Measurements from ENCODE around the gene CERS6.

CERS6 gene

GRCh38 chr2:168530982-168531622 is 75.0 kb downstream of the CERS6 start:
- DNase-seq (ENCODE audit: low spot score), result no peak

GRCh38 chr2:168534926-168535325 is 78.9 kb downstream of the CERS6 start:
- DNase-seq (ENCODE audit: low spot score), result no peak

DNA sequence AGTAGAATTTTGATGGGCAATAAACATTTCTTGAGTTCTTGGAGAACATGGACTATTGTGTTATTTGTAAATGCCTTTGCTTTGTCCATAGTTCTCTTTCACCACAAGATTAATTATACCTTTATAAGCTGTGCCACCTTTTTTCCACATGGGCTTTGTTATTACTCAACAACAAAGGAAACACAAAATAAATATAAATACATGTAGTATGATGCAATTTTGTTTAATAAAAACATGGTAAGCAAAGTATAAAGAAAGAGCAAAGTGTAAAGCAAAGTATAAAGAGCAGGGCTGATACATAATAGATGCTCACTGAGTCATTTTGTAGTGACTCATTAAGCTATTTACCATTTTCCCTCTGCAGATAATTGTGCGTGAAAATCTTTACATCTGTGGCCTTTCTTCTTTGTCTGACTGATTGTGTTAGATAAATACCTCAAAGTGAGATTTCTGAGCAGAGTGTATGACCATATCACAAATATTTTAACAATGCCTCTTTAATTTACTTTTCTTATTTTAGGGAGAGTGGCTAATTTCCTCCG is 80.9 kb downstream of the CERS6 start:
- DNase-seq (ENCODE audit: low spot score), result peak; percentile 25

DNA sequence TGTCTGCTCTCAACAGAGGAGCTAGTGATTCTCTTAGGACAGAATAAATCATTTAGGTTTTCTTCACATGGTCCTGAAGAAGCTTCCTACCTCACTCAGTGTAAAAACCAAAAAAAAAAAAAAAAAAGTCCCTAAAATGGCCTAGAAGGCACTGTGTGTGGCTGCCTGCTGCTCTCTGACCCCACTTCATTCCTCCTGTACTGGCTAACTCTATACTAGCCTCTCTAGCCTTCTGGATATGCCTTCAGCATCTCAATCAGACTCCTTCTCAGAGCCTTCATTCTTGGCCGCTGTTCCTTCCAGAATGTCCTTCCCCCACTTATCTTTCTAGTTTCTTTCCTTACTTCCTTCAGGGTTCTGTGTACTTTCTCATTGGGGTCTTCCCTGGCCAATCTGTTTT is 82.1 kb downstream of the CERS6 start:
- no peak for DNase-seq (ENCODE audit: low spot score)

- DNase-seq (ENCODE audit: low spot score), result peak; percentile 18
Observed at GRCh38 chr2:168538534-168538933, 82.5 kb downstream of the CERS6 start.

DNA sequence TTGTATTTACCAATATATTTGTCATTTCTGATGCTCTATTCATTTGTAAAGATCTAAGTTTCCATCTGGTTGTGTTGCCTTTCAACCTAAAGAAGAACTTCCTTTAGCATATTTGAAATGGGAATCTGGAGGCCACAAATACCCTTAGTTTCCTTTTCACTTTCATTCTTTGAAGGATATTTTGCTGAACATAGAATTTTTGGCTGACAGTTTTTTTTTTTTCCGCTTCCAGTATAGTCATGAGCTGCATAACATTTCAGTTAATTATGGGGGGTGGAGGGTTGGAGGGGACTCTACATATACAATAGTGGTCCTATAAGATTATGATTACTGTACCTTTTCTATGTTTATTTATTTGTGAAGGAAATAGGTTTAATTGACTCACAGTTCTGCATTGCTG is 83.9 kb downstream of the CERS6 start:
- no peak for DNase-seq (ENCODE audit: low spot score)

DNA sequence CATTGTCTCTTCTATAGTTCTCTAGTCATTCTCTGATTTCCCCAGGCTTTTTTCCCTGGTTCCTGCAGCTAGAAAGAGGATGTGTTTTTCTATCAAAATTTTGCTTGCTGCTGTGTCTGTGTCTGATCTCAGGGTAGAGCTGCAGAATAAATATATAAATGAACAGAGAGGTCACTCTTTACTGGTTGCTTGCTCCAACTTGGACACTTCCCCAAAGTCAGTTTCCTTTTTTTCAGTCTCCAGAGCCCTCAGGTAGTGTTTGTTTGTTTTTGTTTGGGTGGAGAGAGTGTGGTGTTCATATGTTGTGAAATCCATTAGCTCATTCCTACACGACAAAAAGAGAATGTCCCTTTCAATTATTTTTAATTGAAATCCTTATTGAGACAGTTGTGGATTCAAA is 85.8 kb downstream of the CERS6 start:
- no peak for DNase-seq (ENCODE audit: low spot score)

GRCh38 chr2:168543037-168543436 is 87.0 kb downstream of the CERS6 start:
- no peak for DNase-seq (ENCODE audit: low spot score)

DNA sequence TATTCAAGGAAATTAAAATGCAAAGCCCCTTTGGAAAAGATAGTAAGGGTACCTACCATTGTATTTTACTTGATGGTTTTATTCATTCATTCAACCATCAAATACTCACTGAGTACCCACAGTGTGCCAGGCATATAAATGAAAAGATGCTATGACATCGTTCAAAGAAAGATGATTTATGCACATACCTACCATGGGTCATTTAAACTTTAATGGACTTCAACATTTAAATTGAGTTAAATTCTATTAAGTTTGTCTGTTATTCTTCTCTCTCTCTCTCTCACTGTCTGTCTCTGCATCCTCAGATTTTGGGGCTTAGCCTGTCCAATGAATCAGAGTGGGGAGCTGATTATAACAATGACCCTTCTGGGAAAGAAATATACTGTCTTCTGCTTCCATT is 87.9 kb downstream of the CERS6 start:
- no peak for DNase-seq (ENCODE audit: low spot score)

DNA sequence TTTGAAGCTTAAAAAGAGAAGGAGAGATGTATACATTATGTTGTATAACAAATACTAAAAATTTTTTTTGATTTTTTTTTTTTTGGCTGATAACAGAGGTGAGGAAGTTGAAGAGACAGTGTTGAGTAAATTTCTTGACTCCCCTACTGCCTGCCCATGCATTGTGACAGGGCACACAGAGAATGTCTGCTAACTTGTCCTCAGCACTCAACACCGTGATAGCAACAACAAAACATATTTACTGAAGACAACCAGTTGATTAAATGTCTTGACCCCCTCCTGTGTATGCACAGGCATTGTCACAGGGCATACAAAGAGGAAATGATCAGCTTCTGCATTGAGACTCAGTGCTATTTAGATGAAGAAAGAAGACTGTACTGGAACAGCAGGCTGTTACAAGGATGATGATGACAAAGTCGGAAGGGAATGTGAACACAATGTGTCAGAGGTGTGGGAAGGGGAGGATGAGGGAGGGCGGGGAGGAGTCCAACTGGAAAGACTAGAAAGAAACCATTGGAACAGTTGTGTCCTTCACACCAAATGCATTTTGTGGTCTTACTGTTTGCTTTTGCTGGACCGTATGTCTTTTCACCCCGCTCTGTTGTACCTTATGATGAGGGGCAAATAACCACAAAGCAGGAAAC is 89.5 kb downstream of the CERS6 start:
- peak; percentile 68 for DNase-seq (ENCODE audit: low spot score)

DNA sequence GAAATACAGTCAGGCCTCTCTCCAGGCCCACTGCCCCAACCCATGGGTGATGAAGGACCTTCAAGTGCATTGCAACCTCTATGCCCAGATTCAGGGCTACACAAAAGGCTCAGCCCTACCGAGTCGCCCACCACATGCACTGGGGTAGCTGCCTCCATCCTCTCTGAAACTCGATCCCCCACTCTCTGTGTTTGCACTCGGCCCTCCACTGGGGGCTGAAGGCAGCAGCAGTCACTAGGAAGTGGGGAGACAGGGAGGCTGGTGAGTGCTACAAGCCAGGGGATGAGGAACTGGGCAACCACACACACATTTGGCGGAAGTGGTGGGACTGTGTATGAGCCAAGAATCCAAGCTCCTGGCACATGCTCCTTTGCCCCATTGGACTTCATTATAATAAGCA is 94.6 kb downstream of the CERS6 start:
- no peak for DNase-seq (ENCODE audit: low spot score)

DNA sequence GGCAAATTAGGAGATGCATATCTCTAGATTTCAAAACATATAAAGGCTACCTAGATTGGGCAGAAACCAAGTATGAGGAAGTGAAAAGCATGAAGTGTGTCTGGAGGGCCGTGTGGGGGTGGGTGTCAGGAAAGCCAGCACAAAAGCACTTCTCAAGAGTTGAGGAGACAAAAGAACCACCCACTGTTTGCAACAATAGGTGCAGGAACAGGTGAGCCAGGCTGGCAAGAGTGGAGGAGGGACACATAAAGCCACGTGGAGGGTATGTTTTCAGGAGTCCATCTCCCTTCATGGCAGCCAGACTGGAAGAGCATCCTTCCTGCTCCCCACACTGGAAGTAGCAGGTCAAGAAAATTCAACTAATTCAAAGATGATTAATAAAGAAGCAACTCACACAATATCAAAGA is 96.4 kb downstream of the CERS6 start:
- no peak for DNase-seq (ENCODE audit: low spot score)

- no peak for DNase-seq (ENCODE audit: low spot score)
Observed at GRCh38 chr2:168555283-168555682, 99.2 kb downstream of the CERS6 start.

DNA sequence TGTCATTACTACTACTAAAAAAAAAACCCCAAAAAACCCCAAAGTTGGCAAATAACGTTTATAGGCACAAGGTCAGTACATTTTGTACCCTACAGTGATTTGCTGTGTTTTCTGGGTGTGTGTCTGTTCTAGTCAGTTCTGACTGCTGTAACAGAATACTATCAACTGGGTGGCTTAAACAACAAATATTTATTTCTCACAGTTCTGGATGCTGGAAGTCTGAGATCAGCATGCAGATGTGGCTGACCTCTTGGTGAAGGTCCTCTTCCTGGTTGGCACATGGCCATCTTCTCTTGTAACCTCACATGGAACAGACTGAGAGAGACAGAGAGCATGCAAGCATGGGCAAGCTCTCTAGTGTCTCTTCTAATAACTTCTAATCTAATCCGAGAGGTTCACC is 103.1 kb downstream of the CERS6 start:
- DNase-seq (ENCODE audit: low spot score), result peak; percentile 17

DNA sequence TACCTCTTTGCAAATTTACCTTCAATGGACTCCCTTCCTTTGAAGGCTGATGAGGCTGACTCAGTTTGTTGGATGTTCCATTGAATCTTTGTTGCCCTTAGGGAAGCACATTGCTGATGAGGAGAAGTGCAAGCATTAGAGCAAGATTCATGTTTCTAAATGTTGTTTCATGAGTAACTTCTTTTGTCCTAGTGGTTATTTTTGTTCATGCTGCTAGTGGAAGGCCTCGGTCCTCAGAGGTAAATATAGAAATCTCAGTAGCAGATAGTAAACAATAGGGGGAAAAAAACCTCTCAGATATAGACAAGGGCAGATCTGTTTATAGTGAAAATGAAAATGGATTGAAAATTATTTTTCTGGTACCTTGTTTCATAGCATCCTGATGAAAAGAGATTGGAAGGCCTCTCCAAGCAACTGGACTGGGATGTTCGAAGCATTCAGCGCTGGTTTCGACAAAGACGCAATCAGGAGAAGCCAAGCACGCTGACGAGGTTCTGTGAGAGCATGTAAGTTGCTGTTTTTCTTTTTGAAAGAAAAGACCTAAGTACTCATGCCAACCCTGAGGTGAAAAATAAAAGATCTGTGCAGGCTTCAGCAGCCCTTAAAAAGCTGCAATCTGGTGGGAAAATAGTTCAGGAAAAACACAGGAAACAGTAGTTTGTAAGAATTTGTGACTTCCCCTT is 104.9 kb downstream of the CERS6 start:
- DNase-seq (ENCODE audit: low spot score), result no peak

GRCh38 chr2:168561991-168562390 is 105.9 kb downstream of the CERS6 start:
- DNase-seq (ENCODE audit: low spot score), result no peak

DNA sequence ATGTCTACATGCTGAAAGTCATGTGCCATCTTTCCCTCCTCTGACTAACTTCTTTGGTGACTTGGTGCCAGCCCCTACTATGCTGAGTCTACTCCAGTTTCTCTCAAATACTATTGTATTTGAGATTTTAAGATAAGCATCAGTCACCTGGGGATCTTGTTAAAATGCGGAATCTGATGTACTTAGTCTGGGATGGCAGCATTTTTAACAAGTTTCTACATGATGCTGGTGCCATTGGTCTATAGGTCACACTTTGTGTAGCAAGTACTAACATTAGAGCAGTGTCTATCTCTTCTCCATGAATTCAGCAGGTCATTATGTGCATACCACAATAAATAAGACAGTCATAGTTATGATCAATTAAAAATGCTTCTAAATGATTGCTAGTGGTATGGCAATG is 106.9 kb downstream of the CERS6 start:
- DNase-seq (ENCODE audit: low spot score), result no peak

DNA sequence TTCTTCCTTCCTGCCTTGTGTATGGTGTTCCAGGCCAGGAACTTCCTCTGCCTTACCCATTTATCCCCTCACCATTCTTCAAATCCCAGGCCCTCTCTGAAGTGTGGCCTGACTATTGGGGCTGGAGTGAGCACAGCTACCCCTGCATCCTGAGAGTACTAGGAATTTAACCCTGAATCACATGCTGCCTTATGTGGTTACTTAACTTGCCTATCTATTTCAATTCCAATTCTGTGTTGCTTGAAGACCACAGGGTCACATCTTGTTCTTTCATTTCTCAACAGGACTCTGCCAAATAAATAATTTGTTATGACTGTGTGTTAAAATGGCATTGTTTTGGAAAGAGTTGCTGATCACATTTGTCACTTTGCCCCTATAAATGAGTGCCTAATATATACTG is 108.6 kb downstream of the CERS6 start:
- DNase-seq (ENCODE audit: low spot score), result no peak

DNA sequence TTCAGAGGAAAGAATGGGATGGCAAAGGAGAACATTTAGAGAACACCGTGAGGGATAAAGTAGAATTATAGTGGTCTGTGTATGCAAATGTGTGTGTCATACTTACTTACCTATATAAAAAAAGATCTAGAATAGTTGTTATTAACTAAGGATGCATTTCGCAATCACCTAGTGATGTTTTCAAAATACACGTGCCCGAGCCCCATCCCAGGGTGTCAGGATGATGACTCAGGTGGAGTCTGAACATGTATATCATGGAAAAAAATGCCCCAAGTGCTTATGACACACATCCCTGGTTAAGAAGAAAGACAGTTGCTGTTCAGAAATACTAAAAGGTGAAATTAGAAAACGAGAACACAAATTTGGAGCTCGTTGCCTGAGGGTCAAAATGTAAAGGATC is 109.0 kb downstream of the CERS6 start:
- DNase-seq (ENCODE audit: low spot score), result peak; percentile 25

DNA sequence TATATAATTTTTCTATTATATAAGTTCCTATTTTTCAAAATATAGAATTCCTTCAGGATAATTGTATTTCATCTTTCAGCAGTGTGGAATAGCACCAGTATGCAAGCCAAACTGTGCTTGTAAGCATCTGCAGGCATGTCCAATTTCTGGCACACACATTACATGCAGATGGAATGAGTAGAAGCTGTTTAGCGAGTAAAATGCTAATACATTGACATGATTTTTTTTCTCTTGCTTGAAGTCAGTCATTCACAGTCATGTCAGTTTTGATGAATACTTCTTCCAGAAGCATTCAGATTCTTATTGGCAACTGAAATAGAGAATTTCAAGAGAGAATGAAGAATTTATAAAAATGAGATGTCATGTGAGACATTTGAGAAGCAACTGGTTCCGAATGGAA is 109.4 kb downstream of the CERS6 start:
- no peak for DNase-seq (ENCODE audit: low spot score)

- no peak for DNase-seq (ENCODE audit: low spot score)
Observed at GRCh38 chr2:168566974-168567665, 111.0 kb downstream of the CERS6 start.

DNA sequence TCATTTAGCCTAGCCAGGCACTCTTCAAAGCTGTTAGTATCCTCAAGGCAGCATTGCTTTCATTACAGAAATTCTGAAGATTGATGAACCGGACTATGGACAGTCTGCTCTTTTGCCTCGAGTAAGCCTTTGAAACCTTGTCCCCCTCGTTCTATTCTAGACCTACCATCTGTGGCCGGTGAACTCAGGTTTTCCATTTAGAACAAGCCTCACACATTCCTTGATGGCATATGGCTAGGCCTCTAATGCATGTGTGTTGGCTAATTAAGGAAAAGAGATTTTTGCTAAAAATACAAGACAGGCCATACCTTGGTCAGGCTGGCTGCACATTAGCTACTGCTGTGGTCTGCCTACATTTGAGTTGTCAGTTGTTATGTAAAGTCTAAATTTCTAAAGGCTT is 111.8 kb downstream of the CERS6 start:
- DNase-seq (ENCODE audit: low spot score), result no peak
